ENCODE results near the gene GLYAT. TPM values are rescaled to one million over a fixed set of nuclear protein-coding genes. Genes with fewer than 3 reads are reported as not detected.

The GLYAT gene
- total and polyA plus RNA-seq, 2 donors (not counting 1 experiment from before 2014, with no cell fraction given): not detected

DNA sequence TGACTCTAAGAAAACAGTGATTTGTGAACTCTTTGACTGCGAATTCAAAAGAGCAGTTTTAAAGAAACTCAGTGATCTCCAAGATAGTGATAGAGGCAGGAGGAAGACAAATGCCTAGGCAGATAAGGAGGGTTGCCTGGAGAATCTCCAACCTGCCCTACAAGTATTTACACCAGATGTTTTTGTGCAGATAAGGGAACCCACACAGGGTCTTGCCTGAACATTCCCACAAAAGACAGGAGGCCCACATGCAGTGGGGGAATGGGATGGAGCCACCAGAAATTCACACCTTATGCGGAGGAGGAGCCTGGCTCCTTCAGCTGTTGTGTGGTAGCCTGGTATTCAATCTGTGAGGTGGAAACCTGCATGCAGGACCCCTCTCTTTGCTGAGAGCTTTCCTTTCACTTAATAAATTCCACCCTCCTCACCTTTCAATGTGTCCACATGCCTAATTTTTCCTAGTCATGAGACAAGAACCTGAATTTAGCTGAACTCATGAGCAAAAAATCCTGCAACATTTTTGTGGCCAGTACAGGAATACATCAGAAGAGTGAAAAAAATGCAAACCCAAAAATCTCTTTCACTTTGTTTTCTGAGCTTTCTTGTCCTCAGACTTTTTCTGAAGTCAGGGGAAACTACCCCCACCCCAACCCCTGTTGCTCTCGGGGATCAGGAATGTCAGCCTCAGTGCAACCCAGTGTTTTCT, 8.1 kb upstream of the GLYAT start:
- 74% methylated on average over 2 of the region's 3 CpGs for WGBS (ENCODE audit: insufficient coverage)

More for the DNA sequence above, 8.1 kb upstream of the GLYAT start:
- Mint-ChIP-seq H3K4me3 (no peak overlapping the region), H3K27me3 (peaks cover 25% of the 10 kb centered on the region), H3K9me3 (ENCODE audit: insufficient read depth) (peaks cover 5% of the 10 kb centered on the region), H3K4me1 (no peaks in the 10 kb centered on the region), H3K27ac (no peak overlapping the region)
- DNase-seq (no peak), ATAC-seq (ENCODE audit: low read depth) (no peak)
- TF ChIP-seq CTCF (IDR thresholded peaks at IDR 0.05) (no peak), EZH2 (IDR thresholded peaks at IDR 0.05; ENCODE audit: borderline replicate concordance, insufficient read depth, low read depth, low read length, poor library complexity, severe bottlenecking) (no peak)
- H2AFZ ChIP-seq (ENCODE audit: insufficient read depth, low read depth, low read length, poor library complexity, severe bottlenecking): no peak overlapping the region
- no peaks in the 10 kb centered on the region for H3K36me3 ChIP-seq (replicated peaks in 1 of 2; ENCODE audit: control extremely low read depth in 1 of 2, control insufficient read depth in 1 of 2, extremely low read depth in 1 of 2, insufficient read depth in 2 of 2, low read length in 1 of 2)
- H3K9ac ChIP-seq (ENCODE audit: low read length): no peak overlapping the region
- H3K4me3 ChIP-seq (ENCODE audit: control extremely low read depth in 1 of 5, extremely low read depth in 1 of 5, insufficient read depth in 1 of 5, low read depth in 2 of 5, low read length in 4 of 5): no peak overlapping the region
- H3K27ac ChIP-seq (ENCODE audit: low read length in 2 of 2): no peak overlapping the region
- no peak overlapping the region for H3K4me2 ChIP-seq (replicated peaks; ENCODE audit: low read depth, low read length, poor library complexity, severe bottlenecking)
- peaks cover 0 to 16% (median 0%) of the 10 kb centered on the region in 4 experiments for H3K27me3 ChIP-seq (replicated peaks in 1 of 4; ENCODE audit: control extremely low read depth in 1 of 4, control insufficient read depth in 3 of 4, insufficient read depth in 4 of 4, low read length in 3 of 4)
- intact Hi-C loops (cut with micrococcal nuclease): no loop called here
- ChIA-PET POLR2A (interaction anchor here (1.1 kb wide), 1 partner anchor 547 kb away, joined by 4 read pairs; no protein-coding TSS in a partner anchor), CTCF (no interaction called here)
- no peaks in the 10 kb centered on the region for H3K79me2 ChIP-seq (ENCODE audit: control insufficient read depth, insufficient read depth, low read length)
- no peaks in the 10 kb centered on the region for H4K20me1 ChIP-seq (ENCODE audit: control insufficient read depth, insufficient read depth, low read length, poor library complexity, severe bottlenecking)
- H3K9me3 ChIP-seq (ENCODE audit: control extremely low read depth in 1 of 3, control insufficient read depth in 2 of 3, insufficient read depth in 1 of 3, low read length in 2 of 3): peaks cover 4 to 9% (median 6%) of the 10 kb centered on the region in 3 donors
- no peaks in the 10 kb centered on the region for H3K4me1 ChIP-seq (ENCODE audit: control insufficient read depth in 2 of 2, insufficient read depth in 2 of 2, low read length in 2 of 2)

Data from B cell (primary cell).